Lung (tissue), 12 donors: ENCODE data around the gene OSTF1. TPM values are rescaled to one million over a fixed set of nuclear protein-coding genes. Genes with fewer than 3 reads are reported as not detected.

Experiments
- ATAC-seq: fragments of 200-7000 bp; cut with Tn5 transposase; one replicate; pipeline ENCODE4 v1.9.1; 2020; ENCODE audit warnings: moderate number of reproducible peaks; ENCODE audit not compliant: insufficient read depth, low FRiP score
- DNase-seq, 3 donors: peaks; one replicate each; pipeline ENCODE4 v3.0.0-alpha.2; 2013 to 2017
- H3K27ac ChIP-seq, 2 donors: one replicate each; pipeline ENCODE4 v1.5.1; 2013; ENCODE audit warnings: mild to moderate bottlenecking in 2 of 2, moderate library complexity in 2 of 2, control low read depth in 1 of 2, inconsistent platforms in 1 of 2, low read depth in 1 of 2, low read length in 1 of 2
- H3K27me3 ChIP-seq, 3 donors: one replicate each; pipeline ENCODE4 v1.5.1; 2013; ENCODE audit warnings: low read length in 2 of 3; ENCODE audit not compliant: control insufficient read depth in 3 of 3, insufficient read depth in 3 of 3
- H3K36me3 ChIP-seq, 4 donors: one replicate each; pipeline ENCODE4 v1.5.1; 2013; ENCODE audit warnings: low read length in 4 of 4, mild to moderate bottlenecking in 1 of 4, moderate library complexity in 1 of 4; ENCODE audit not compliant: control insufficient read depth in 4 of 4, insufficient read depth in 4 of 4
- H3K4me1 ChIP-seq, 5 donors: one replicate each; pipeline ENCODE4 v1.5.1; 2013; ENCODE audit warnings: low read length in 5 of 5, mild to moderate bottlenecking in 2 of 5, moderate library complexity in 1 of 5; ENCODE audit not compliant: control insufficient read depth in 5 of 5, insufficient read depth in 5 of 5
- H3K4me3 ChIP-seq: one replicate; pipeline ENCODE4 v1.5.1; 2013; ENCODE audit warnings: mild to moderate bottlenecking, control low read depth, moderate library complexity
- H3K9ac ChIP-seq, 2 donors: one replicate each; pipeline ENCODE4 v1.5.1; 2013; ENCODE audit warnings: low read length in 2 of 2, control low read depth in 1 of 2; ENCODE audit not compliant: insufficient read depth in 1 of 2
- H3K9me3 ChIP-seq, 4 donors: one replicate each; pipeline ENCODE4 v1.5.1; 2013; ENCODE audit warnings: low read length in 3 of 4, mild to moderate bottlenecking in 1 of 4, moderate library complexity in 1 of 4; ENCODE audit not compliant: control insufficient read depth in 4 of 4, insufficient read depth in 3 of 4
- WGBS, 2 donors: extraction: QIAGEN DNeasy Blood & Tissue Kit; methylation state at CpG; one replicate each; pipeline ENCODE4 v1.1.7; 2013; 5-methylcytosine and 5-hydroxymethylcytosine counted together
- polyA plus RNA-seq, 2 donors: library from polyadenylated mRNA; stranded (reverse); fragments of 200-250 nt; gene quantifications; one replicate each; pipeline ENCODE4 v1.2.1, GENCODE V29; 2013
- total RNA-seq, 2 donors: library from RNA; depleted of rRNA in 1 of 2; stranded (reverse); fragments of >200 nt in 1 of 2; gene quantifications; one replicate each; pipeline ENCODE4 v1.2.1, GENCODE V29; 2014 to 2021
- TF ChIP-seq, protein P1 (sequence below): IDR thresholded peaks from 2 replicates; pipeline ENCODE4 v1.5.1; 2012; ENCODE audit warnings: mild to moderate bottlenecking; ENCODE audit errors: control extremely low read depth, extremely low read depth
- donor health status: control.
- donor health status: control.
- donor health status: Bipolar disorder and iron deficiency.
- donor health status: healthy.
- donor health status: DM: yes; HTN: yes; CAD: no.

The OSTF1 gene
- total and polyA plus RNA-seq, 4 donors, result 50.9 to 91.0 (median 72.0) TPM

GRCh38 chr9:75184471-75184870, 96.2 kb downstream of the OSTF1 start:
- TF ChIP-seq, protein P1, sequence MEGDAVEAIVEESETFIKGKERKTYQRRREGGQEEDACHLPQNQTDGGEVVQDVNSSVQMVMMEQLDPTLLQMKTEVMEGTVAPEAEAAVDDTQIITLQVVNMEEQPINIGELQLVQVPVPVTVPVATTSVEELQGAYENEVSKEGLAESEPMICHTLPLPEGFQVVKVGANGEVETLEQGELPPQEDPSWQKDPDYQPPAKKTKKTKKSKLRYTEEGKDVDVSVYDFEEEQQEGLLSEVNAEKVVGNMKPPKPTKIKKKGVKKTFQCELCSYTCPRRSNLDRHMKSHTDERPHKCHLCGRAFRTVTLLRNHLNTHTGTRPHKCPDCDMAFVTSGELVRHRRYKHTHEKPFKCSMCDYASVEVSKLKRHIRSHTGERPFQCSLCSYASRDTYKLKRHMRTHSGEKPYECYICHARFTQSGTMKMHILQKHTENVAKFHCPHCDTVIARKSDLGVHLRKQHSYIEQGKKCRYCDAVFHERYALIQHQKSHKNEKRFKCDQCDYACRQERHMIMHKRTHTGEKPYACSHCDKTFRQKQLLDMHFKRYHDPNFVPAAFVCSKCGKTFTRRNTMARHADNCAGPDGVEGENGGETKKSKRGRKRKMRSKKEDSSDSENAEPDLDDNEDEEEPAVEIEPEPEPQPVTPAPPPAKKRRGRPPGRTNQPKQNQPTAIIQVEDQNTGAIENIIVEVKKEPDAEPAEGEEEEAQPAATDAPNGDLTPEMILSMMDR, result no peak
- Histone ChIP-seq H3K36me3 (peaks cover 0 to 6% (median 2%) of the 10 kb centered on the region in 4 donors), H3K4me3 (no peak overlapping the region), H3K9ac (no peak overlapping the region), H3K4me1 (no peaks in the 10 kb centered on the region), H3K27me3 (no peaks in the 10 kb centered on the region), H3K27ac (no peak overlapping the region), H3K9me3 (no peaks in the 10 kb centered on the region)
- DNase-seq, result no peak
- ATAC-seq, result no peak
- WGBS, 2 donors, result 54 to 63% methylated on average over 3 of the region's 3 CpGs

- Histone ChIP-seq H3K27me3 (no peaks in the 10 kb centered on the region), H3K27ac (no peak overlapping the region), H3K36me3 (peaks cover 0 to 5% (median 2%) of the 10 kb centered on the region in 4 donors), H3K9me3 (no peaks in the 10 kb centered on the region), H3K4me1 (no peaks in the 10 kb centered on the region), H3K9ac (no peak overlapping the region), H3K4me3 (no peak overlapping the region)
- TF ChIP-seq, protein P1, result peak; percentile 1
- WGBS, 2 donors, result 50 to 53% methylated on average over 4 of the region's 4 CpGs
- no peak for ATAC-seq
- no peak for DNase-seq
Observed at GRCh38 chr9:75185585-75186170, 97.4 kb downstream of the OSTF1 start.

- no peaks in the 10 kb centered on the region for H3K9me3 ChIP-seq
- ATAC-seq (no peak), DNase-seq (peak in 2 of 3 donors; percentile 57 to 61)
- H3K9ac ChIP-seq, result no peak overlapping the region
- TF ChIP-seq, protein P1, result peak; percentile 57
- H3K4me1 ChIP-seq, result no peaks in the 10 kb centered on the region
- H3K4me3 ChIP-seq, result no peak overlapping the region
- no peak overlapping the region for H3K27ac ChIP-seq
- peaks cover 0 to 5% (median 1%) of the 10 kb centered on the region in 4 donors for H3K36me3 ChIP-seq
- no peaks in the 10 kb centered on the region for H3K27me3 ChIP-seq
- 34 to 43% methylated on average over 4 of the region's 4 CpGs for WGBS, 2 donors
Observed at GRCh38 chr9:75186767-75187380, 98.6 kb downstream of the OSTF1 start.
